Right lobe of liver (tissue), 6 donors: ENCODE results near the gene ADGRA1. TPM values are rescaled to one million over a fixed set of nuclear protein-coding genes. Genes with fewer than 3 reads are reported as not detected.

ENCODE experiments used
- ATAC-seq, 4 donors: fragments of 200-7000 bp; cut with Tn5 transposase; one replicate each; pipeline ENCODE4 v1.9.1; 2020; ENCODE audit warnings: mild to moderate bottlenecking in 4 of 4, moderate library complexity in 4 of 4
- DNase-seq, 3 donors: peaks; one replicate each; pipeline ENCODE4 v3.0.0-alpha.2; 2020
- H3K27ac ChIP-seq, 3 donors: fragments of 200-600 bp; one replicate each; pipeline ENCODE4 v1.8.0; 2022
- H3K27me3 ChIP-seq, 2 donors: fragments of 200-600 bp; one replicate each; pipeline ENCODE4 v1.8.0; 2022
- H3K36me3 ChIP-seq, 4 donors: fragments of 200-600 bp; sonication (generic) in 1 of 4; one replicate each; pipeline versions ENCODE4 v1.5.1 to v1.8.0; 2017 to 2022; ENCODE audit warnings: control low read depth in 1 of 4
- H3K4me1 ChIP-seq, 4 donors: fragments of 200-600 bp; sonication (generic) in 1 of 4; one replicate each; pipeline versions ENCODE4 v1.5.1 to v1.8.0; 2017 to 2022; ENCODE audit warnings: control low read depth in 1 of 4
- H3K4me3 ChIP-seq, 3 donors: fragments of 200-600 bp; one replicate each; pipeline ENCODE4 v1.8.0; 2022
- H3K9me3 ChIP-seq, 4 donors: fragments of 200-600 bp; sonication (generic) in 1 of 4; one replicate each; pipeline versions ENCODE4 v1.5.1 to v1.8.0; 2017 to 2022; ENCODE audit warnings: control low read depth in 1 of 4
- CTCF ChIP-seq, 4 donors: fragments of 200-600 bp in 3 of 4; fragments of 450-650 bp in 1 of 4; IDR thresholded peaks; one replicate each; pipeline versions ENCODE4 v1.5.1 to v1.8.0; 2016 to 2022; ENCODE audit warnings: antibody characterized with exemption in 4 of 4, mild to moderate bottlenecking in 2 of 4
- POLR2A ChIP-seq: fragments of 450-650 bp; IDR thresholded peaks from one replicate; pipeline ENCODE4 v1.6.1; 2017; ENCODE audit warnings: antibody characterized with exemption, mild to moderate bottlenecking
- WGBS: methylation state at CpG from one replicate; pipeline ENCODE4 v1.1.6; 2018; ENCODE audit warnings: low coverage, low lambda C conversion rate; ENCODE audit not compliant: insufficient coverage; ENCODE audit errors: missing lambda C conversion rate; 5-methylcytosine and 5-hydroxymethylcytosine counted together
- intact Hi-C, 2 donors: fragments of 100-400 bp; cut with DNase I; formaldehyde crosslinking; loops; one replicate each; pipeline versions ENCODE4 v1.11.2 to v1.14.1; 2022
- total RNA-seq, 6 experiments: library from RNA; depleted of rRNA in 2 of 6; stranded (reverse); fragments of >200 nt in 2 of 6; fragmentation: NEBNext Ultra II Directional in 3 of 6; extraction: Animal tissue kit (Norgen Biotek cat#: 25700) in 3 of 6; gene quantifications; one replicate each; pipeline versions ENCODE4 v1.1.0 to v1.2.4, GENCODE V29; 2016 to 2023
- donor health status: DM: no; HTN: yes; CAD: no.
- donor health status: DM: no; HTN: no; CAD: no.
- donor health status: DM: no; HTN: no; CAD: no.
- donor health status: DM: no; HTN: yes; CAD: no.
- donor health status: DM: no; HTN: yes; CAD: no.

The ADGRA1 gene
- total RNA-seq, 6 experiments from 2014 or later, result 0.10 to 0.46 (median 0.16) TPM; not detected in 1

GRCh38 chr10:133115976-133116375 is 28.3 kb downstream of the ADGRA1 start:
- H3K27me3 ChIP-seq, result no peaks in the 10 kb centered on the region
- ATAC-seq, result no peak
- H3K36me3 ChIP-seq, result no peaks in the 10 kb centered on the region
- H3K9me3 ChIP-seq, result no peaks in the 10 kb centered on the region
- no peak overlapping the region for H3K27ac ChIP-seq
- WGBS, result 50% methylated on average over 12 of the region's 17 CpGs
- intact Hi-C loops, result no loop called here
- no peak for DNase-seq
- no peak overlapping the region for H3K4me3 ChIP-seq
- TF ChIP-seq CTCF (IDR thresholded peaks at IDR 0.05) (no peak), POLR2A (no peak)
- H3K4me1 ChIP-seq, result no peaks in the 10 kb centered on the region

- Histone ChIP-seq H3K27me3 (no peaks in the 10 kb centered on the region), H3K4me3 (no peak overlapping the region), H3K4me1 (no peaks in the 10 kb centered on the region), H3K36me3 (no peaks in the 10 kb centered on the region), H3K9me3 (no peaks in the 10 kb centered on the region), H3K27ac (no peak overlapping the region)
- no peak for ATAC-seq
- DNase-seq, result no peak
- TF ChIP-seq POLR2A (no peak), CTCF (IDR thresholded peaks at IDR 0.05) (no peak)
- WGBS, result 39% methylated on average over 6 of the region's 14 CpGs
- intact Hi-C loops, result no loop called here
These were observed 28.7 kb downstream of the ADGRA1 start for GRCh38 chr10:133116455-133116854.

GRCh38 chr10:133117036-133117687 is 29.4 kb downstream of the ADGRA1 start:
- WGBS, result 90% methylated on average over 2 of the region's 21 CpGs
- ATAC-seq, result no peak

GRCh38 chr10:133117688-133118071 is 30.0 kb downstream of the ADGRA1 start:
- intact Hi-C loops, result no loop called here
- H3K4me1 ChIP-seq, result no peaks in the 10 kb centered on the region
- DNase-seq, result no peak
- H3K9me3 ChIP-seq, result no peaks in the 10 kb centered on the region
- no peak overlapping the region for H3K27ac ChIP-seq
- no peak for ATAC-seq
- H3K4me3 ChIP-seq, result no peak overlapping the region
- H3K27me3 ChIP-seq, result no peaks in the 10 kb centered on the region
- no peaks in the 10 kb centered on the region for H3K36me3 ChIP-seq
- WGBS, result 50% methylated on average over 2 of the region's 8 CpGs
- TF ChIP-seq POLR2A (no peak), CTCF (IDR thresholded peaks at IDR 0.05) (no peak)

More at GRCh38 chr10:133117036-133117687, 29.4 kb downstream of the ADGRA1 start:
- TF ChIP-seq POLR2A (no peak), CTCF (IDR thresholded peaks at IDR 0.05) (no peak)
- Histone ChIP-seq H3K27ac (no peak overlapping the region), H3K4me1 (no peaks in the 10 kb centered on the region), H3K9me3 (no peaks in the 10 kb centered on the region), H3K36me3 (no peaks in the 10 kb centered on the region), H3K4me3 (no peak overlapping the region), H3K27me3 (no peaks in the 10 kb centered on the region)
- DNase-seq, result no peak
- intact Hi-C loops, result no loop called here
